Duodenal mucosa (tissue), 2 donors: ENCODE results near the gene STEAP3.

Experiments
- H3K27ac ChIP-seq: one replicate; pipeline ENCODE4 v1.7.0; 2013; ENCODE audit warnings: low read depth, low read length
- H3K27me3 ChIP-seq, 2 donors: one replicate each; pipeline ENCODE4 v1.7.0; 2013; ENCODE audit warnings: low read length in 2 of 2, control low read depth in 1 of 2; ENCODE audit not compliant: insufficient read depth in 2 of 2, control insufficient read depth in 1 of 2
- H3K36me3 ChIP-seq, 2 donors: one replicate each; pipeline ENCODE4 v1.7.0; 2013; ENCODE audit warnings: low read length in 2 of 2, control low read depth in 1 of 2; ENCODE audit not compliant: insufficient read depth in 2 of 2, control insufficient read depth in 1 of 2
- H3K4me1 ChIP-seq, 2 donors: one replicate each; pipeline ENCODE4 v1.7.0; 2013; ENCODE audit warnings: low read length in 2 of 2, control low read depth in 1 of 2; ENCODE audit not compliant: insufficient read depth in 2 of 2, control insufficient read depth in 1 of 2
- H3K4me3 ChIP-seq, 2 donors: one replicate each; pipeline ENCODE4 v1.7.0; 2013; ENCODE audit warnings: low read length in 2 of 2, low read depth in 1 of 2
- H3K9ac ChIP-seq, 2 donors: one replicate each; pipeline ENCODE4 v1.7.0; 2013; ENCODE audit warnings: low read length in 2 of 2, low read depth in 1 of 2
- H3K9me3 ChIP-seq, 2 donors: one replicate each; pipeline ENCODE4 v1.7.0; 2013; ENCODE audit warnings: low read length in 2 of 2, control low read depth in 1 of 2; ENCODE audit not compliant: control insufficient read depth in 1 of 2

STEAP3 gene

GRCh38 chr2:119289642-119290041, 66.0 kb downstream of the STEAP3 start:
- no peak overlapping the region for H3K4me3 ChIP-seq
- no peaks in the 10 kb centered on the region for H3K9me3 ChIP-seq
- no peaks in the 10 kb centered on the region for H3K27me3 ChIP-seq
- H3K4me1 ChIP-seq, result no peaks in the 10 kb centered on the region
- H3K36me3 ChIP-seq, result no peaks in the 10 kb centered on the region
- H3K27ac ChIP-seq, result no peak overlapping the region
- no peak overlapping the region for H3K9ac ChIP-seq

- H3K4me3 ChIP-seq, result no peak overlapping the region
- no peak overlapping the region for H3K27ac ChIP-seq
- H3K36me3 ChIP-seq, result no peaks in the 10 kb centered on the region
- no peak overlapping the region for H3K9ac ChIP-seq
- H3K9me3 ChIP-seq, result no peaks in the 10 kb centered on the region
- H3K27me3 ChIP-seq, result no peaks in the 10 kb centered on the region
- H3K4me1 ChIP-seq, result no peaks in the 10 kb centered on the region
Observed at GRCh38 chr2:119290859-119291587, 67.4 kb downstream of the STEAP3 start.

- Histone ChIP-seq H3K4me3 (no peak overlapping the region), H3K4me1 (no peaks in the 10 kb centered on the region), H3K27me3 (no peaks in the 10 kb centered on the region), H3K9ac (no peak overlapping the region), H3K9me3 (no peaks in the 10 kb centered on the region), H3K36me3 (no peaks in the 10 kb centered on the region), H3K27ac (no peak overlapping the region)
Observed at GRCh38 chr2:119291588-119292167, 68.0 kb downstream of the STEAP3 start.

- no peaks in the 10 kb centered on the region for H3K4me1 ChIP-seq
- H3K9ac ChIP-seq, result no peak overlapping the region
- H3K27ac ChIP-seq, result no peak overlapping the region
- no peaks in the 10 kb centered on the region for H3K36me3 ChIP-seq
- no peaks in the 10 kb centered on the region for H3K27me3 ChIP-seq
- no peaks in the 10 kb centered on the region for H3K9me3 ChIP-seq
- H3K4me3 ChIP-seq, result no peak overlapping the region
Observed at GRCh38 chr2:119292226-119292625, 68.6 kb downstream of the STEAP3 start.

GRCh38 chr2:119293254-119293653, 69.6 kb downstream of the STEAP3 start:
- H3K27ac ChIP-seq, result no peak overlapping the region
- no peak overlapping the region for H3K9ac ChIP-seq
- no peaks in the 10 kb centered on the region for H3K36me3 ChIP-seq
- H3K4me1 ChIP-seq, result no peaks in the 10 kb centered on the region
- no peaks in the 10 kb centered on the region for H3K27me3 ChIP-seq
- no peak overlapping the region for H3K4me3 ChIP-seq
- no peaks in the 10 kb centered on the region for H3K9me3 ChIP-seq

GRCh38 chr2:119293900-119294299, 70.3 kb downstream of the STEAP3 start:
- no peak overlapping the region for H3K4me3 ChIP-seq
- no peaks in the 10 kb centered on the region for H3K4me1 ChIP-seq
- H3K9ac ChIP-seq, result no peak overlapping the region
- no peaks in the 10 kb centered on the region for H3K9me3 ChIP-seq
- no peak overlapping the region for H3K27ac ChIP-seq
- no peaks in the 10 kb centered on the region for H3K27me3 ChIP-seq
- no peaks in the 10 kb centered on the region for H3K36me3 ChIP-seq

- no peaks in the 10 kb centered on the region for H3K9me3 ChIP-seq
- no peaks in the 10 kb centered on the region for H3K27me3 ChIP-seq
- H3K4me1 ChIP-seq, result no peaks in the 10 kb centered on the region
- H3K36me3 ChIP-seq, result no peaks in the 10 kb centered on the region
- no peak overlapping the region for H3K9ac ChIP-seq
- H3K27ac ChIP-seq, result no peak overlapping the region
- H3K4me3 ChIP-seq, result no peak overlapping the region
Observed at GRCh38 chr2:119294671-119295070, 71.0 kb downstream of the STEAP3 start.

GRCh38 chr2:119295688-119296375, 72.2 kb downstream of the STEAP3 start:
- Histone ChIP-seq H3K27me3 (no peaks in the 10 kb centered on the region), H3K9me3 (no peaks in the 10 kb centered on the region), H3K36me3 (no peaks in the 10 kb centered on the region), H3K9ac (no peak overlapping the region), H3K4me3 (no peak overlapping the region), H3K27ac (no peak overlapping the region), H3K4me1 (no peaks in the 10 kb centered on the region)

GRCh38 chr2:119301413-119301812, 77.8 kb downstream of the STEAP3 start:
- Histone ChIP-seq H3K36me3 (no peaks in the 10 kb centered on the region), H3K4me1 (peaks cover 0 to 8% of the 10 kb centered on the region in 2 donors), H3K9me3 (no peaks in the 10 kb centered on the region), H3K27ac (no peak overlapping the region), H3K4me3 (no peak overlapping the region), H3K9ac (no peak overlapping the region), H3K27me3 (no peaks in the 10 kb centered on the region)

- Histone ChIP-seq H3K36me3 (no peaks in the 10 kb centered on the region), H3K9me3 (no peaks in the 10 kb centered on the region), H3K9ac (no peak overlapping the region), H3K27ac (no peak overlapping the region), H3K27me3 (no peaks in the 10 kb centered on the region), H3K4me3 (no peak overlapping the region), H3K4me1 (peaks cover 0 to 8% of the 10 kb centered on the region in 2 donors)
Observed at GRCh38 chr2:119304847-119305246, 81.2 kb downstream of the STEAP3 start.
